ENCODE data around the gene CDKL4. TPM values are rescaled to one million over a fixed set of nuclear protein-coding genes. Genes with fewer than 3 reads are reported as not detected.
A peak's percentile ranks its signal among the peaks of the same experiment; 100 is the strongest.

Gene CDKL4
- total and polyA plus RNA-seq, 2 of the 13 experiments (the other 11 are each of a cell fraction or from before 2014, with no cell fraction given) = 0.29 to 0.50 TPM

DNA sequence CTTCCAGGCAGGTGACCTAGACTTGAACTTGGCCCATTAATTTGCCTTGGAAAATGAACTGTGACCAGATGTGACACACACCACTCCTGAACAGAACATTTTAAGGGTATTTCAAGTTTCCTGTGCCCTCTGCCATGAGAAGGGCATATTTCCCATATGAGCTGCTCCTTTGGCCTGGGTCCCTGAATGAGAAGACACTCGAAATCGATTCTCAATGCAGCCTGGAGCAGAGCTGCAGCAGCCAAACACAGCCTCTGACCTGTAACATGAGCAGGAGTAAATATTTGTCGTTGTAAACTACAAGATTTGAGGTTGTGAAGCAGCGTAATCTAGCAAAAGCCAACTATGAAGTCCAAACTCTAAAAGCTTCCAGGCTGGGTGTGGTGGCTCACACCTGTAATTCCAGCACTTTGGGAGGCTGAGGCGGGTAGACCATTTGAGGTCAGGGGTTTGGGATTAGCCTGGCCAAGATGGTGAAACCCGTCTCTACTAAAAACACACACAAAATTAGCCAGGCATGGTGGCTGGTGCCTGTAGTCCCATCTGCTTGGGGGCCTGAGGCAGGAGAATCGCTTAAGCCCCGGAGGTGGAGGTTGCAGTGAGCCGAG, 92.8 kb downstream of the CDKL4 start (continued):
- TF ChIP-seq, protein P1, sequence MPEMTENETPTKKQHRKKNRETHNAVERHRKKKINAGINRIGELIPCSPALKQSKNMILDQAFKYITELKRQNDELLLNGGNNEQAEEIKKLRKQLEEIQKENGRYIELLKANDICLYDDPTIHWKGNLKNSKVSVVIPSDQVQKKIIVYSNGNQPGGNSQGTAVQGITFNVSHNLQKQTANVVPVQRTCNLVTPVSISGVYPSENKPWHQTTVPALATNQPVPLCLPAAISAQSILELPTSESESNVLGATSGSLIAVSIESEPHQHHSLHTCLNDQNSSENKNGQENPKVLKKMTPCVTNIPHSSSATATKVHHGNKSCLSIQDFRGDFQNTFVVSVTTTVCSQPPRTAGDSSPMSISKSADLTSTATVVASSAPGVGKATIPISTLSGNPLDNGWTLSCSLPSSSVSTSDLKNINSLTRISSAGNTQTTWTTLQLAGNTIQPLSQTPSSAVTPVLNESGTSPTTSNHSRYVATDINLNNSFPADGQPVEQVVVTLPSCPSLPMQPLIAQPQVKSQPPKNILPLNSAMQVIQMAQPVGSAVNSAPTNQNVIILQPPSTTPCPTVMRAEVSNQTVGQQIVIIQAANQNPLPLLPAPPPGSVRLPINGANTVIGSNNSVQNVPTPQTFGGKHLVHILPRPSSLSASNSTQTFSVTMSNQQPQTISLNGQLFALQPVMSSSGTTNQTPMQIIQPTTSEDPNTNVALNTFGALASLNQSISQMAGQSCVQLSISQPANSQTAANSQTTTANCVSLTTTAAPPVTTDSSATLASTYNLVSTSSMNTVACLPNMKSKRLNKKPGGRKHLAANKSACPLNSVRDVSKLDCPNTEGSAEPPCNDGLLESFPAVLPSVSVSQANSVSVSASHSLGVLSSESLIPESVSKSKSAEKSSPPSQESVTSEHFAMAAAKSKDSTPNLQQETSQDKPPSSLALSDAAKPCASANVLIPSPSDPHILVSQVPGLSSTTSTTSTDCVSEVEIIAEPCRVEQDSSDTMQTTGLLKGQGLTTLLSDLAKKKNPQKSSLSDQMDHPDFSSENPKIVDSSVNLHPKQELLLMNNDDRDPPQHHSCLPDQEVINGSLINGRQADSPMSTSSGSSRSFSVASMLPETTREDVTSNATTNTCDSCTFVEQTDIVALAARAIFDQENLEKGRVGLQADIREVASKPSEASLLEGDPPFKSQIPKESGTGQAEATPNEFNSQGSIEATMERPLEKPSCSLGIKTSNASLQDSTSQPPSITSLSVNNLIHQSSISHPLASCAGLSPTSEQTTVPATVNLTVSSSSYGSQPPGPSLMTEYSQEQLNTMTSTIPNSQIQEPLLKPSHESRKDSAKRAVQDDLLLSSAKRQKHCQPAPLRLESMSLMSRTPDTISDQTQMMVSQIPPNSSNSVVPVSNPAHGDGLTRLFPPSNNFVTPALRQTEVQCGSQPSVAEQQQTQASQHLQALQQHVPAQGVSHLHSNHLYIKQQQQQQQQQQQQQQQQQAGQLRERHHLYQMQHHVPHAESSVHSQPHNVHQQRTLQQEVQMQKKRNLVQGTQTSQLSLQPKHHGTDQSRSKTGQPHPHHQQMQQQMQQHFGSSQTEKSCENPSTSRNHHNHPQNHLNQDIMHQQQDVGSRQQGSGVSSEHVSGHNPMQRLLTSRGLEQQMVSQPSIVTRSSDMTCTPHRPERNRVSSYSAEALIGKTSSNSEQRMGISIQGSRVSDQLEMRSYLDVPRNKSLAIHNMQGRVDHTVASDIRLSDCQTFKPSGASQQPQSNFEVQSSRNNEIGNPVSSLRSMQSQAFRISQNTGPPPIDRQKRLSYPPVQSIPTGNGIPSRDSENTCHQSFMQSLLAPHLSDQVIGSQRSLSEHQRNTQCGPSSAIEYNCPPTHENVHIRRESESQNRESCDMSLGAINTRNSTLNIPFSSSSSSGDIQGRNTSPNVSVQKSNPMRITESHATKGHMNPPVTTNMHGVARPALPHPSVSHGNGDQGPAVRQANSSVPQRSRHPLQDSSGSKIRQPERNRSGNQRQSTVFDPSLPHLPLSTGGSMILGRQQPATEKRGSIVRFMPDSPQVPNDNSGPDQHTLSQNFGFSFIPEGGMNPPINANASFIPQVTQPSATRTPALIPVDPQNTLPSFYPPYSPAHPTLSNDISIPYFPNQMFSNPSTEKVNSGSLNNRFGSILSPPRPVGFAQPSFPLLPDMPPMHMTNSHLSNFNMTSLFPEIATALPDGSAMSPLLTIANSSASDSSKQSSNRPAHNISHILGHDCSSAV (CRISPR knock-in tag; IDR thresholded peaks at IDR 0.05; ENCODE audit: borderline replicate concordance) = no peak
- TF ChIP-seq JARID2 (CRISPR knock-in tag; IDR thresholded peaks at IDR 0.05; ENCODE audit: insufficient replicate concordance) (peak; percentile 64), NR2C2 (CRISPR knock-in tag; IDR thresholded peaks at IDR 0.05; ENCODE audit: borderline replicate concordance) (peak; percentile 63; the same call in 1 of the 2 replicates), ZFP37 (CRISPR knock-in tag; IDR thresholded peaks at IDR 0.05; ENCODE audit: borderline replicate concordance) (peak; percentile 69; the same call in 1 of the 2 replicates), JUN (CRISPR knock-in tag; IDR thresholded peaks at IDR 0.05) (no peak), SALL1 (CRISPR knock-in tag; IDR thresholded peaks at IDR 0.05) (peak; percentile 99), ZBTB42 (CRISPR knock-in tag; IDR thresholded peaks at IDR 0.05) (no peak), RORA (CRISPR knock-in tag; IDR thresholded peaks at IDR 0.05) (no peak), CEBPB (IDR thresholded peaks at IDR 0.05; ENCODE audit: borderline replicate concordance, low read depth, low read length) (no peak), ZBTB1 (CRISPR knock-in tag; IDR thresholded peaks at IDR 0.05; ENCODE audit: borderline replicate concordance) (no peak), ZNF878 (CRISPR knock-in tag; IDR thresholded peaks at IDR 0.05) (no peak), ATF7-NPFF (CRISPR knock-in tag; IDR thresholded peaks at IDR 0.05; ENCODE audit: low read depth) (no peak)
- TF ChIP-seq, protein P2, sequence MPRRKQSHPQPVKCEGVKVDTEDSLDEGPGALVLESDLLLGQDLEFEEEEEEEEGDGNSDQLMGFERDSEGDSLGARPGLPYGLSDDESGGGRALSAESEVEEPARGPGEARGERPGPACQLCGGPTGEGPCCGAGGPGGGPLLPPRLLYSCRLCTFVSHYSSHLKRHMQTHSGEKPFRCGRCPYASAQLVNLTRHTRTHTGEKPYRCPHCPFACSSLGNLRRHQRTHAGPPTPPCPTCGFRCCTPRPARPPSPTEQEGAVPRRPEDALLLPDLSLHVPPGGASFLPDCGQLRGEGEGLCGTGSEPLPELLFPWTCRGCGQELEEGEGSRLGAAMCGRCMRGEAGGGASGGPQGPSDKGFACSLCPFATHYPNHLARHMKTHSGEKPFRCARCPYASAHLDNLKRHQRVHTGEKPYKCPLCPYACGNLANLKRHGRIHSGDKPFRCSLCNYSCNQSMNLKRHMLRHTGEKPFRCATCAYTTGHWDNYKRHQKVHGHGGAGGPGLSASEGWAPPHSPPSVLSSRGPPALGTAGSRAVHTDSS (CRISPR knock-in tag; conservative IDR thresholded peaks at IDR 0.05) = no peak
- TF ChIP-seq, protein P3, sequence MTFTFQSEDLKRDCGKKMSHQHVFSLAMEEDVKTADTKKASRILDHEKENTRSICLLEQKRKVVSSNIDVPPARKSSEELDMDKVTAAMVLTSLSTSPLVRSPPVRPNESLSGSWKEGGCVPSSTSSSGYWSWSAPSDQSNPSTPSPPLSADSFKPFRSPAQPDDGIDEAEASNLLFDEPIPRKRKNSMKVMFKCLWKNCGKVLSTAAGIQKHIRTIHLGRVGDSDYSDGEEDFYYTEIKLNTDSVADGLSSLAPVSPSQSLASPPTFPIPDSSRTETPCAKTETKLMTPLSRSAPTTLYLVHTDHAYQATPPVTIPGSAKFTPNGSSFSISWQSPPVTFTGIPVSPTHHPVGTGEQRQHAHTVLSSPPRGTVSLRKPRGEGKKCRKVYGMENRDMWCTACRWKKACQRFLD (CRISPR knock-in tag; IDR thresholded peaks at IDR 0.05; ENCODE audit: borderline replicate concordance) = no peak

All from HepG2 (cell line).